ENCODE data around the gene RPTOR. TPM values are rescaled to one million over a fixed set of nuclear protein-coding genes. Genes with fewer than 3 reads are reported as not detected.

Gene RPTOR
- total RNA-seq, 1 experiment from 2014 or later = 9.1 TPM

GRCh38 chr17:80925688-80926335 is 381.2 kb downstream of the RPTOR start:
- DNase-seq (ENCODE audit: low read depth) = no peak

DNA sequence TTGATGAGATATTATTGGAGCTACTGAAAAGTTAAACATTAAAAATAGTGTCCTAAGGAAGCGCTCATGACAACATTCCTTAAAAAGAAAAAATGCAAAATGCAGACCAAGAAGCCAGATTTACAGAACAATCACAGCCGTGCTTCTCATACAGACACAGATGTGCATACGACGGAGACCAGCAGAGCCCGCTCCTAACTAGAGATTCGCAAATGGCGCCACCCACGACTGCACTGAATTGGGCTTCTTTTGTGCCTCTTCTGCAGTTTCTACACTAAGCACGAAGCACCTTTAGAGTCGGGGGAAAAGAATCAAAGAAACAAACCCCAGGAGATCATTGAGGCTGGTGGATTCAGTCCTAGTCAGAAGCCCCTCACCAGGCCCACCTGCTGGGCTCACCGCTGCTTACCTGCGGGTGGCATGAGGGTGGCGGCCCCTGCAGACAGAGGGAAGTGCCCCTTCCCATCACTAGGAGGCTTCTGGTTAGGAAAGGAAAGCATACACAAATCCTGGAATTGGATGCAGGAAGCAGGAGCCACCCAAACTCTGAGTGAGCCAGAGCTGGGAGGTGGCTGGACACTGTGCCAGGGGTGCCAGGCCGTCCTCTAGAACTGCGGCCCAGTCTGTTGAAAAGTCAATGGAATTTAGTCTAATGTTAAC is 382.1 kb downstream of the RPTOR start:
- no peak for DNase-seq (ENCODE audit: low read depth)

- DNase-seq (ENCODE audit: low read depth) = no peak
Measured at GRCh38 chr17:80927791-80928216, 383.2 kb downstream of the RPTOR start.

DNA sequence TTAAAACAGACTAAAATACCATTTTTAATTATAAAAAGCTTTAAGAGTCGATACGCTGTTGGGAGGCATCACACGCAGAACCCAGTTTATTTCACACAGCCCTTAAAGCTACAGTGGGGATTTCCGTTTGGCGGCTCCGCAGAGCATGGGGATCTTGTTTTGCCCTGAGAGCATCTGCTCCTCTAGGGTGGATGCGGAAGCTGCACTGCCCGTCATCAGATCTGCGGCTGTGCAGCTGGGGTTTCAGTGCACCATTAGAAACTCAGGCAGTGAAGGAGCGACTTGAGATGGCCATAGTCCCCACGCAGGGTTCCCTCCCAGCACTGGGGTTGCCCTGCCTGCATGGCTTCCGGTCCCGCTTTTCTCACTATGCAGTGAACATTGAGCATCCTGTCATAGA is 384.8 kb downstream of the RPTOR start:
- no peak for DNase-seq (ENCODE audit: low read depth)

DNA sequence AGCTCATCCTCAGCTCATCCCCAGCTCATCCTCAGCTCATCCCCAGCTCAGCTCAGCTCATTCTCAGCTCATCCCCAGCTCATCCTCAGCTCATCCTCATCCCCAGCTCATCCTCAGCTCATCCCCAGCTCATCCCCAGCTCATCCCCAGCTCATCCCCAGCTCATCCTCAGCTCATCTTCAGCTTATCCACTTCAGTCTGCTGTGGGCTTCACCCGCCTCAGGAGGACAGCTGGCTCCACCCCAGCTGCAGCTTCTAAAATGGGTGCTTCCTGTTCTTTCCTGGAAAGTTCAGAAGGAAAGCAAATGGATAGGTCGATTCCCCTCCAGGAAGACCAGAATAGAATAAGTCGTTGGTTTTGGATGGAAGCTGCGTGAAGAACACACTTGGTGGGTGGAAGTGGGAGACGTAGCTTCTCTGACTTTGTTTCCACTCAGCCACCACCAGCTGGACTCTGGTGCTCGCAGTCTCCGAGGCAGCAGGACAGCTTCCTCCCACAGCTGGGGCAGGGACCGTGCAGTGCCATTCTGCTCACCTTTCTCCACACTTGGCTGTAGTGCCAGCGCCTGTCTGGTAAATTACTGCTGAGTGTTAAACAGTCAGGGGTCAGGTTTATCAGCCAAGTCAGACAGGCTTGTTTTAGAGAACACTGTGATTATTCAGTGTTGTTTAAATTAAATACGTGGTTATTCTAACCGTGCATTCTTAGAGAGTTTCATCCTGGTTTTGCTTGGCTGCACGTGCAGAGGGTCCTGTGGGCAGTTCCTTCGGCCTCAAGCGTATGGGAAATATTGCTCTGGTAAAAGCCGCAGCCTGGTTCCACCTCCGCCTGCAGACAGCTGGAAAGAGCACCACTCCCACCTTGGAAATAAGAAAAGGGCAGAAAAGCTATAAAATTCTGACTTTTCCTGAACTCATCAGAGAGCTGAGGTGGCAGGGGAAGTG is 386.0 kb downstream of the RPTOR start:
- no peak for DNase-seq (ENCODE audit: low read depth)

DNA sequence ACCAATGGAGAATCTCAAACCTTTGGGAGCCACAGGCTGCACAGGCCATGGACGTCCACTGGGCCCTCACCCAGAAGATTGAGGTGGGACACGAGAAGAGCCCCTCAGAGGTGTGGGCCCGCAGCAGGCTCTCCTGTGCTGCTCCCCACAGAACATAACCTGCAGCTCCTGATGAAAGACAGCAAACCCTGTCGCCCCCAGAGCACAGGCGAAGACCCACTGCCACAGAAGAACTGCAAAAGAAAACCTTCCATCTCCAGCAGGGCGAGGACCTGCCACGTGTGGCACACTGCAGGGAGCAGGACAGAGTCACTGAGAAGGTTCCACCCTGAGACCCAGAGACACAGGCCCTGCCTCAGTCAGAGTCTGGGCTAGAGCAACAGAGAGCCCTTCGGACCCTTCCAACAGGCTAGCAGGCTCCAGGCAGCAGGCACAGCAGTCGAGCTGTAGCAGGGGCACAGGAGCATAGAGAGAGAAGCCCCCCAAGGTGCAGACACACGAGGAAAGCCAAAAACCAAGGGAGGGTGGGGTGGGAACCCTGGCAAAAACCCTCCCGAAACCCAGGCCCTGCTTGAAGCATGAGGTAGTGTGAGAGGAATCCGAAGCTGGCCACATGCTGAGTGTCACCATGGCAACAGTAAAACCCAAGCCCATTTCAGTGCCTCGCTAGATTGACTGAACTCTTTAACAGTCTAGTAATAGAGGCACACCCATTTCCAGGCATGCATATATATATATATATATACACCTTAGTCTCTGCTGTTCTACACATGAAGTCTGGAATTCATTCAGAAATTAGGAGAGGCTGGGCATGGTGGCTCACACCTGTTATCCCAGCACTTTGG is 387.0 kb downstream of the RPTOR start:
- DNase-seq (ENCODE audit: low read depth) = peak; percentile 91

DNA sequence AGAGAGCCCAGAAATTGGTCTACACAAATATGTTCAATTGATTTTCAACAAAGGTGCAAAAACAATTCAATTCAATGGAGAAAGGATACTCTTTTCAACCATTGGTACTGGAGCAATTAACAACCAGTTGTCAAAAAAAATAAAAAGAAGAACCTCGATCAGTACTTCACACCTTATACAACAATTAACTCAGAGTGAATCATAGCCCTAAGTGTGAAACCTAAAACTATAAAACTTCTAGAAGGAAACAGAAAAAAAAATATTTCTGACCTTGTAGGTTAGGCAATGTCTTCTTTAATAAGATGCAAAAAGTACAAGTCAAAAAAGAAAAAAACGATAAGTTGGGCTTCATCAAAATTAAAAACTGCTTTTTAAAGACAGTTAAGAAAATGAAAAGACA is 390.9 kb downstream of the RPTOR start:
- no peak for DNase-seq (ENCODE audit: low read depth)

GRCh38 chr17:80936218-80936617 is 391.6 kb downstream of the RPTOR start:
- no peak for DNase-seq (ENCODE audit: low read depth)

- no peak for DNase-seq (ENCODE audit: low read depth)
Measured at GRCh38 chr17:80936723-80937122, 392.1 kb downstream of the RPTOR start.

DNA sequence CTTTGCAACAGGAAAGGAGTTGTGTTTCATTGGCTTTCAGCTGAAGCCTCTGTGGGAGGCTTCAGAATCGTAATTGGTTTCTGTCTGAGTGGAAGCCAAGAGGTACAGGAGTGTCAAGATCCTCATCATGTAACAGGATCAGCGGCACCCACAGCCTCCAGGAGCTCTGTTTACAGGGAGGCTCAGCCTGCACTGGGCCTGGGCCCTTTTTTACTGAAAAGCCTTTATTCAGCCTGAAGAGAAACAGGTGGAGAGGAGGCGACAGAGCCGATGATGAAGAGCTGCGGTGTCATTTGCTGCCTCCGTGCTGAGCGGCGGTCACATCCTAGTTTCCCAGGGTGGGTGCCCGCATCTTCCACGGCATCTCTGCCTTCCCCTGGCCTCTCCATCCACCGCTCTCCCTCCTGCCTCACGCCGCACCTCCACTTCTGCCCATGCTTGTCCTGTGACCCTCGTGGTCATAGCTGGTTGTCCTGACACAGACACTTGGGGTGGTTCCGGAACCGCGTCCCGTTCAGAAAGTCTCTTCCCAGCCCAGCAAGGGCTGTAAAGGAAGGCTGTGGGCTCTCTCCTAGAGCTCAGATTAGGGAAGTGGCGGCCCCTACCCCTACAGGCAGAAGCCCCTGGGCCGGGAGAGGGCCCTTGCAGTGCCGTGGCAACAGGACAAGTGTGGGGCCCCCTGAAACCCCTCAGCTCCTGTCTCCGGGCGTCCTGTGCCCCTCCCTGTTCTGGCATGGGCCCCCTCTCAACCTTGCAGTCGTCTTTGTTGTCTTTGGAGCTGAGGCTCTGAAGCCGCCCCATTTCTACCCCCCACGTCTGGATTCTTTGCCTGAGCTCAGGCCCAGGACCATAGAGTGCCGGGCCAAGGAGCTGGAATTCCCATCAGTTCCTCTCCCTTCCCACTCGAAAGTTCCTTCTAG is 393.1 kb downstream of the RPTOR start:
- no peak for DNase-seq (ENCODE audit: low read depth)

GRCh38 chr17:80938556-80938955 is 393.9 kb downstream of the RPTOR start:
- no peak for DNase-seq (ENCODE audit: low read depth)

DNA sequence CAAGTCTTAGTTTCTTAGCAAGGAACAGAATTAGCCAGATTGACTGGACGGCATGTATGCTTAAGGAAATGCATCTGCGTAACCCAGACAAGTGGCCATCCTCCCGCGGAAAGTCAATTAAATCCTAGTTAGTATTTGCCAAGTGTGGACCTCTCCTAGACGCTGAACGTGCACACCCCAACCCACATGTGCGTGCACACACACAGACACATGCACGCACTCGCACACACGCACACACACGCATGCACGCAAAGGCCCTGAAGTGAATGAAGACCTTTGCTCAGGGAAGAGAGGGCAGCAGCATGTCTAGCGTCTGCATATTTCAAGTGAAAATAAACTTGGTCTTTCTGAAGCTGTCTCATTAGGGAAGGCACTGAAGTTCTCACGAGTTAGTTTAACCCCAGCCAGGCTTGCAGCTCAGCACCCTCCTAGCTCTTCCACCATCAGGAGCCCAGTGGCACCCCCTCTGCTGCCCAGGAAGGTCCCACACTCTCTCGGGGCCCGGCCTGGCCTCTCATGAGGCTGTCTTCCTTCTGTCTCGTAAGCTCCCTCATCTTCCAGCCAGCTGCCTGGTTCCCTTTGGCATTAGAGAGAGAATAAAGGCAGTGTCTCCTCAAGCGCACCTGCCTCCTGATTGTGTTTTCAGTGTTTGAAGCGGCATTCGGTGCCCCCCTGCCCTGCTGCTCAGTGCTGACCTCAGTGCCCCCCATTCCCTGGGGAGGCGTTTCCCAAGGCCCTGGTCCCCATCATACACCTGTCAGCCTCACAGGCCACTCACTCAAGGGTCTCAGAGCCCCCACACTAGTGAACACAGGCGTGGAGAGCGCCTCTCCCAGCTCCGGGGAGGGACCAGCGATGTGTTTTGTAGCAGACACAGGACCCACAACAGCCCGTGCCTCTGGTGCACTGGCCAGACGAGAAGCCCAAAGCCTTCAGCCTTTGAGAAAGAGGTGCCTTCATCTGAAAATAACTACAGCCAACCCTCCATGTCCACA is 394.8 kb downstream of the RPTOR start:
- DNase-seq (ENCODE audit: low read depth) = no peak

DNA sequence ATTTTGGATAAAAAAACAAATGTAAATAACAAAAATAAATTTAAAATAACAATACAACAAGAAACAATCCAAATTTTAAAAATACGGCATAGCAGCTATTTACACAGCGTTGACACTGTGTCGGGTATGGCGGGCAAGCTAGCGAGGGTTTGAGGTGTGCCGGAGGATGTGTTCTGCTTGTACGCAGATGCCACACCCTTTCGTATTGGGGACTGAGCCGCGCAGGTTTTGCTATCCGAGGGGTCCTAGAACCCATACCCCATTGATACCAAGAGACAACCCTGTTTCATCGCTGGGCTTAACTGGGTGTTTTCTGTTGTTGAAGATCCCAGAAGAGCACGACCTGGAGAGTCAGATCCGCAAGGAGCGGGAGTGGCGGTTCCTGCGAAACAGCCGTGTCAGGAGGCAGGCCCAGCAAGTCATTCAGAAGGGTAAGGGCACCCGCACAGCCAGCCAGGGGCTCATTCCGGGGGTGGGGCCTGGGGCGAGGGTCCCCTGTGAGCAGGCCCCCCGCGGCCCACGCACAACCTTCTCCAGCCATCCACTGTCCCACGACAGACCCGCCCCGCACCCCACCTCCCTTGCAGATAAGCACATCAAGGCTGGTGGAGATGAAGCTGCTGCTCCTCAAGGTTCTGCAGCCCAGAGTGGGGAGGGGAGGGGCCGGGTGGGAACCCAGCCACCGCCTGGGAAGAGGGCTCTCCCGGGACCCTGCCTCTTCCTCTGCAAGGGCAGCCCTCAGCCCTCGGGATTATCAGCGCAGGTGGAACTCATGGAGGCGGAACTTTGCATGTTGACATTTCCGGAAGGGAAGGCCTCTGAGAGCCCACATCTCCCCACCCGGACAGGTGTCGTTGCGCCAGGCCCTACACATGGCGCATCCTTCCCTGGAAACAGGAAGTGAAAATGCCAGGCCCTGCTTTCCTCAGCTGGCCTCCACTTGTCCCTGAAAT is 395.8 kb downstream of the RPTOR start:
- DNase-seq (ENCODE audit: low read depth) = no peak

DNA sequence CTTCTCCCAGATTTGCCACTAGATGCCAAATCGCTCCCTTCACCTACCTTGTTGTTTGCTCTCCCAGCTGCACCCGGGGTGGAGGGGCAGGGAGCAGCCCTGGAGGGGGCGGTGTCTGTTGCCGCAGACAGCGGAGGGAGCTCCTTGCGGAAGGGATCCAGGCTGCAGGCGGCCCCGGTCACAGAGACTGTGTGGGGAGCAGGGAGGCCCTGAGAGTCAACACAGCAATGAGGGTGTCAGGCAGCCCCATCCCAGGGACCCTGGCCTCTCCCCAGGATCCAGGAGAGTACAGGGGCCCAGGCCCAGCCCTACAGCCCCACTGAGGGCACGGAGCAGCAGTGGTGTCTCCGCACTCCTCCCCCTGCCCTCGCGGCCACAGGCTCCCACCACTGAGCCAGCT is 396.5 kb downstream of the RPTOR start:
- DNase-seq (ENCODE audit: low read depth) = no peak

GRCh38 chr17:80941743-80942422 is 397.2 kb downstream of the RPTOR start:
- no peak for DNase-seq (ENCODE audit: low read depth)

GRCh38 chr17:80942423-80943345 is 398.0 kb downstream of the RPTOR start:
- DNase-seq (ENCODE audit: low read depth) = peak; percentile 70

All from Daoy (cell line).